NT2/D1 (cell line): Measurements from ENCODE around the gene SLC66A2.

Experiments
- SUZ12 ChIP-seq: IDR thresholded peaks from 2 replicates; pipeline ENCODE4 v1.6.1; 2011; ENCODE audit not compliant: insufficient read length, insufficient read depth; ENCODE audit errors: extremely low read depth
- YY1 ChIP-seq: IDR thresholded peaks from 2 replicates; pipeline ENCODE4 v1.6.1; 2011; ENCODE audit not compliant: insufficient read length, insufficient read depth
- ZNF274 ChIP-seq: IDR thresholded peaks from 2 replicates; pipeline ENCODE4 v1.6.1; 2011; ENCODE audit warnings: mild to moderate bottlenecking, low read depth, low read length

- TF ChIP-seq YY1 (no peak), ZNF274 (no peak), SUZ12 (no peak)
These were observed 2.6 kb downstream of the SLC66A2 start for GRCh38 chr18:79948719-79949411.
